ENCODE data around the gene SDHAF4. TPM values are rescaled to one million over a fixed set of nuclear protein-coding genes. Genes with fewer than 3 reads are reported as not detected.
"Not testable (repeated sequence)": the region's sequence is repeated elsewhere in the genome, so short reads cannot be mapped to it uniquely, and the experiment has no call there.

Gene SDHAF4
- total and polyA plus RNA-seq, 2 of the 13 experiments (the other 11 are each of a cell fraction or from before 2014, with no cell fraction given), result 7.5 to 10.8 TPM

DNA sequence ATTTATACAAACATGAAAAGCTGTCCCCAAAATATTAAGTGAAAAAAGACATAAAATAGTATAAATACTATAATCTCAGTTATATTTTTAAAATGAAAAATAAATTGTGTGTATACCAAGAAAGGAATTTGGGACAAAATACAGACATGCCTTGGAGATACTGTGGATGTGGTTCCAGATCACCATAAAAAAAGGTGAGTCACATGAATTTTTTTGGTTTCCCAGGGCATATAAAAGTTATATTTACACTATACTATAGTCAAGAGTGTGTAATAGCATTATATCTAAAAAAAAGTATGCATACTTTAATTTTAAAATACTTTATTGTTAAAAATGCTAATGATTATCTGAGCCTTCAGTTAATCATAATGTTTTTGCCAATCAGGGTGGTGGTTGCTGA, 17.4 kb upstream of the SDHAF4 start (continued):
- no peak for TF ChIP-seq ZNF562 (CRISPR knock-in tag; IDR thresholded peaks at IDR 0.05; ENCODE audit: borderline replicate concordance)
- no peak for TF ChIP-seq ZNF720 (CRISPR knock-in tag; IDR thresholded peaks at IDR 0.05)
- no peak for TF ChIP-seq KDM5A (IDR thresholded peaks at IDR 0.05; ENCODE audit: borderline replicate concordance, low read length)
- TF ChIP-seq ELF1 (CRISPR knock-in tag; IDR thresholded peaks at IDR 0.05), result no peak
- TF ChIP-seq ZSCAN29 (CRISPR knock-in tag; conservative IDR thresholded peaks at IDR 0.05), result no peak
- TF ChIP-seq ZNF136 (CRISPR knock-in tag; IDR thresholded peaks at IDR 0.05; ENCODE audit: low read depth), result no peak

DNA sequence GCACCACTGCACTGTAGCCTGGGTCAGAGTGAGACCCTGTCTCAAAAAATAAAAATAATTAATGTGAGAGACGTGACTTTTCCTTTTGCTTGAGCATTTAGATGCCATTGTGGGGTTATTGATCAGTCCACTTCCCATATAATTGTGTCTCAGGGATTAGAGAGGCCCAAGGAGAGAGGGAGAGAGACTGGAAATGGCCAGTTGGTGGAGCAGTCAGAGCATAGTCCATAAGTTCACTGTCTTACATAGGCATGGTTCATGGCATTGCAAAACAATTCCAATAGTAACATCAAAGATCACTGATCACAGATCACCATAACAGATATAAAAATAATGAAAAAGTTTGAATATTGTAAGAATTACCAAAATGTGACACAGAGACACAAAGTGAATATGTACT, 15.2 kb upstream of the SDHAF4 start:
- Histone ChIP-seq H3K36me3 (replicated peaks in 1 of 2; ENCODE audit: control insufficient read depth in 1 of 2, insufficient read depth in 2 of 2, low read length in 2 of 2) (no peaks in the 10 kb centered on the region), H3K4me1 (ENCODE audit: insufficient read depth, low read length) (no peaks in the 10 kb centered on the region), H3K9me3 (ENCODE audit: low read length) (no peaks in the 10 kb centered on the region), H4K20me1 (ENCODE audit: insufficient read depth, low read length) (no peaks in the 10 kb centered on the region), H3K9ac (ENCODE audit: insufficient read depth, low read depth, low read length) (no peak overlapping the region), H3K4me2 (ENCODE audit: low read depth, low read length) (no peak overlapping the region), H3K4me3 (replicated peaks in 1 of 3; ENCODE audit: insufficient read depth in 1 of 3, low read depth in 2 of 3, low read length in 3 of 3) (no peak overlapping the region), H3K27me3 (ENCODE audit: control insufficient read depth in 1 of 2, insufficient read depth in 2 of 2, low read length in 2 of 2) (no peaks in the 10 kb centered on the region), H3K79me2 (ENCODE audit: insufficient read depth, low read length) (no peaks in the 10 kb centered on the region), H3K27ac (ENCODE audit: extremely low read length, insufficient read depth, low read length) (no peak overlapping the region), H2AFZ (ENCODE audit: low read length) (no peak overlapping the region)
- DNase-seq (ENCODE audit: low spot score), result no peak
- CTCF ChIA-PET (ENCODE audit: low intra/inter-chr PET ratio, low total read pairs), result interaction anchor here (0.6 kb wide), 1 partner anchor 134 kb away, joined by 3 read pairs; no protein-coding TSS in a partner anchor
- ATAC-seq, result peak; percentile 68
- BruUV-seq (replicated peaks), result no TSS peak
- FAIRE-seq, result no peak
- TF ChIP-seq, protein P1, sequence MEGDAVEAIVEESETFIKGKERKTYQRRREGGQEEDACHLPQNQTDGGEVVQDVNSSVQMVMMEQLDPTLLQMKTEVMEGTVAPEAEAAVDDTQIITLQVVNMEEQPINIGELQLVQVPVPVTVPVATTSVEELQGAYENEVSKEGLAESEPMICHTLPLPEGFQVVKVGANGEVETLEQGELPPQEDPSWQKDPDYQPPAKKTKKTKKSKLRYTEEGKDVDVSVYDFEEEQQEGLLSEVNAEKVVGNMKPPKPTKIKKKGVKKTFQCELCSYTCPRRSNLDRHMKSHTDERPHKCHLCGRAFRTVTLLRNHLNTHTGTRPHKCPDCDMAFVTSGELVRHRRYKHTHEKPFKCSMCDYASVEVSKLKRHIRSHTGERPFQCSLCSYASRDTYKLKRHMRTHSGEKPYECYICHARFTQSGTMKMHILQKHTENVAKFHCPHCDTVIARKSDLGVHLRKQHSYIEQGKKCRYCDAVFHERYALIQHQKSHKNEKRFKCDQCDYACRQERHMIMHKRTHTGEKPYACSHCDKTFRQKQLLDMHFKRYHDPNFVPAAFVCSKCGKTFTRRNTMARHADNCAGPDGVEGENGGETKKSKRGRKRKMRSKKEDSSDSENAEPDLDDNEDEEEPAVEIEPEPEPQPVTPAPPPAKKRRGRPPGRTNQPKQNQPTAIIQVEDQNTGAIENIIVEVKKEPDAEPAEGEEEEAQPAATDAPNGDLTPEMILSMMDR (CRISPR knock-in tag; IDR thresholded peaks at IDR 0.05), result peak; percentile 29; the same call in 1 of the 2 replicates
- no peak for TF ChIP-seq SNRNP70 (IDR thresholded peaks at IDR 0.05; ENCODE audit: low read depth, low read length)
- peak; percentile 51 for TF ChIP-seq HNF4A (CRISPR knock-in tag; IDR thresholded peaks at IDR 0.05)
- no peak for TF ChIP-seq NCOA2 (CRISPR knock-in tag; IDR thresholded peaks at IDR 0.05)
- TF ChIP-seq STAG1 (CRISPR knock-in tag; IDR thresholded peaks at IDR 0.05), result peak; percentile 40; the same call in 1 of the 2 replicates
- in situ Hi-C loops (cut with HindIII; ENCODE audit: extremely low pct_ligation_motif_present, low pct_unique_long_range_greater_than_20kb), result no loop called here
- intact Hi-C loops (cut with micrococcal nuclease; ENCODE audit: unreplicated experiment), result no loop called here
- POLR2A ChIA-PET, result interaction anchor here (1.0 kb wide), 1 partner anchor 138 kb away, joined by 3 read pairs; the partner anchor contains the start of gene FAM135A
- WGBS (ENCODE audit: low lambda C conversion rate), result 90% methylated on average over 1 of the region's 1 CpG

DNA sequence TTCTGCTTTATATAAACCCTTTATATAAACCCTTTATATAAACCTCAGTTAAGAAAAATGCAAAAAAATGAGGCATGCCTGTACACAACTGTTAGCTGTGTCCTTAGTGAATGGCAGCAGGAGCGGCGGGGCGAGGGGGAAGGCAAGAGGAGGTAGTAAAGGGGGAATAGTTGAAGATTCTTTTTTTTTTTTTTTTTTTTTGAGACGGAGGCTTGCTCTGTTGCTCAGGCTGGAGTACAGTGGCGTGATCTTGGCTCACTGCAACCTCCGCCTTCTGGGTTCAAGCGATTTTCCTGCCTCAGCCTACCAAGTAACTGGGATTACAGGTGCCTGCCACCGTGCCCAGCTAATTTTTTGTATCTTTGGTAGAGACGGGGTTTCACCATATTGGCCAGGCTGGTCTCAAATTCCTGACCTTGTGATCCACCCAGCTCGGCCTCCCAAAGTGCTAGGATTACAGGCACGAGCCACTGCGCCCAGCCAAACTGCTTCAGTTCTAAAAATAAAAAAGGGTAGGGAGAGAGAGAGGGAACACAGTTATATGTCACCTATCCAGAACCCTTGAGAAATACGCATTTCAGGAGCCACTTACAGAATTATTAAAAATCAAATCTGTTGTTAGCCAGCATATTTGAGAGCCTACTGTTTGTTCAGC, 14.3 kb upstream of the SDHAF4 start:
- H3K9ac ChIP-seq (ENCODE audit: insufficient read depth, low read depth, low read length); POLR2A ChIA-PET; BruUV-seq (replicated peaks); H3K36me3 ChIP-seq (replicated peaks in 1 of 2; ENCODE audit: control insufficient read depth in 1 of 2, insufficient read depth in 2 of 2, low read length in 2 of 2); H3K27me3 ChIP-seq (ENCODE audit: control insufficient read depth in 1 of 2, insufficient read depth in 2 of 2, low read length in 2 of 2); H3K9me3 ChIP-seq (ENCODE audit: low read length); H3K4me1 ChIP-seq (ENCODE audit: insufficient read depth, low read length); CTCF ChIA-PET (ENCODE audit: low intra/inter-chr PET ratio, low total read pairs); DNase-seq (ENCODE audit: low spot score); H3K4me2 ChIP-seq (ENCODE audit: low read depth, low read length); H2AFZ ChIP-seq (ENCODE audit: low read length); H3K79me2 ChIP-seq (ENCODE audit: insufficient read depth, low read length); ATAC-seq; H3K27ac ChIP-seq (ENCODE audit: extremely low read length, insufficient read depth, low read length); FAIRE-seq; intact Hi-C loops (cut with micrococcal nuclease; ENCODE audit: unreplicated experiment); H4K20me1 ChIP-seq (ENCODE audit: insufficient read depth, low read length); in situ Hi-C loops (cut with HindIII; ENCODE audit: extremely low pct_ligation_motif_present, low pct_unique_long_range_greater_than_20kb); H3K4me3 ChIP-seq (replicated peaks in 1 of 3; ENCODE audit: insufficient read depth in 1 of 3, low read depth in 2 of 3, low read length in 3 of 3): not testable (repeated sequence)
- WGBS (ENCODE audit: low lambda C conversion rate), result 97% methylated on average over 13 of the region's 13 CpGs

All from HepG2 (cell line).